Lung (tissue), 12 donors: ENCODE measurements around the gene NDUFS7. TPM values are rescaled to one million over a fixed set of nuclear protein-coding genes. Genes with fewer than 3 reads are reported as not detected.

Source experiments
- ATAC-seq: fragments of 200-7000 bp; cut with Tn5 transposase; one replicate; pipeline ENCODE4 v1.9.1; 2020; ENCODE audit warnings: moderate number of reproducible peaks; ENCODE audit not compliant: insufficient read depth, low FRiP score
- DNase-seq, 3 donors: peaks; one replicate each; pipeline ENCODE4 v3.0.0-alpha.2; 2013 to 2017
- H3K27ac ChIP-seq, 2 donors: one replicate each; pipeline ENCODE4 v1.5.1; 2013; ENCODE audit warnings: mild to moderate bottlenecking in 2 of 2, moderate library complexity in 2 of 2, control low read depth in 1 of 2, inconsistent platforms in 1 of 2, low read depth in 1 of 2, low read length in 1 of 2
- H3K27me3 ChIP-seq, 3 donors: one replicate each; pipeline ENCODE4 v1.5.1; 2013; ENCODE audit warnings: low read length in 2 of 3; ENCODE audit not compliant: control insufficient read depth in 3 of 3, insufficient read depth in 3 of 3
- H3K36me3 ChIP-seq, 4 donors: one replicate each; pipeline ENCODE4 v1.5.1; 2013; ENCODE audit warnings: low read length in 4 of 4, mild to moderate bottlenecking in 1 of 4, moderate library complexity in 1 of 4; ENCODE audit not compliant: control insufficient read depth in 4 of 4, insufficient read depth in 4 of 4
- H3K4me1 ChIP-seq, 5 donors: one replicate each; pipeline ENCODE4 v1.5.1; 2013; ENCODE audit warnings: low read length in 5 of 5, mild to moderate bottlenecking in 2 of 5, moderate library complexity in 1 of 5; ENCODE audit not compliant: control insufficient read depth in 5 of 5, insufficient read depth in 5 of 5
- H3K4me3 ChIP-seq: one replicate; pipeline ENCODE4 v1.5.1; 2013; ENCODE audit warnings: mild to moderate bottlenecking, control low read depth, moderate library complexity
- H3K9ac ChIP-seq, 2 donors: one replicate each; pipeline ENCODE4 v1.5.1; 2013; ENCODE audit warnings: low read length in 2 of 2, control low read depth in 1 of 2; ENCODE audit not compliant: insufficient read depth in 1 of 2
- H3K9me3 ChIP-seq, 4 donors: one replicate each; pipeline ENCODE4 v1.5.1; 2013; ENCODE audit warnings: low read length in 3 of 4, mild to moderate bottlenecking in 1 of 4, moderate library complexity in 1 of 4; ENCODE audit not compliant: control insufficient read depth in 4 of 4, insufficient read depth in 3 of 4
- CTCF ChIP-seq: IDR thresholded peaks from 2 replicates; pipeline ENCODE4 v1.5.1; 2012; ENCODE audit warnings: mild to moderate bottlenecking; ENCODE audit errors: control extremely low read depth, extremely low read depth
- WGBS, 2 donors: extraction: QIAGEN DNeasy Blood & Tissue Kit; methylation state at CpG; one replicate each; pipeline ENCODE4 v1.1.7; 2013; 5-methylcytosine and 5-hydroxymethylcytosine counted together
- polyA plus RNA-seq, 2 donors: library from polyadenylated mRNA; stranded (reverse); fragments of 200-250 nt; gene quantifications; one replicate each; pipeline ENCODE4 v1.2.1, GENCODE V29; 2013
- total RNA-seq, 2 donors: library from RNA; depleted of rRNA in 1 of 2; stranded (reverse); fragments of >200 nt in 1 of 2; gene quantifications; one replicate each; pipeline ENCODE4 v1.2.1, GENCODE V29; 2014 to 2021
- donor health status: control.
- donor health status: control.
- donor health status: Bipolar disorder and iron deficiency.
- donor health status: healthy.
- donor health status: DM: yes; HTN: yes; CAD: no.

NDUFS7 gene
- total and polyA plus RNA-seq, 4 donors = 33.4 to 133 (median 108) TPM

GRCh38 chr19:1366296-1366695 is 17.4 kb upstream of the NDUFS7 start:
- Histone ChIP-seq H3K9ac (no peak overlapping the region), H3K4me3 (no peak overlapping the region), H3K4me1 (peaks cover 0 to 16% (median 8%) of the 10 kb centered on the region in 5 donors), H3K9me3 (no peaks in the 10 kb centered on the region), H3K27ac (no peak overlapping the region), H3K27me3 (no peaks in the 10 kb centered on the region), H3K36me3 (peaks cover 11 to 57% (median 44%) of the 10 kb centered on the region in 4 donors)
- 95 to 97% methylated on average over 10 of the region's 10 CpGs for whole genome bisulfite sequencing, 2 donors
- no peak for TF ChIP-seq CTCF
- no peak for ATAC-seq
- DNase-seq = no peak

GRCh38 chr19:1366899-1367870 is 16.5 kb upstream of the NDUFS7 start:
- no peak overlapping the region for H3K9ac ChIP-seq
- no peaks in the 10 kb centered on the region for H3K27me3 ChIP-seq
- TF ChIP-seq CTCF = no peak
- H3K4me3 ChIP-seq = no peak overlapping the region
- no peak for ATAC-seq
- 54 to 69% methylated on average over 33 to 35 of the region's 35 CpGs for WGBS, 2 donors
- peaks cover 0 to 7% (median 0%) of the 10 kb centered on the region in 5 donors for H3K4me1 ChIP-seq
- H3K27ac ChIP-seq = peak overlapping the region in 1 of 2 donors; percentile 7
- DNase-seq = peak in 1 of 3 donors; percentile 65
- H3K9me3 ChIP-seq = no peaks in the 10 kb centered on the region
- peaks cover 11 to 58% (median 42%) of the 10 kb centered on the region in 4 donors for H3K36me3 ChIP-seq

GRCh38 chr19:1369214-1369805 is 14.4 kb upstream of the NDUFS7 start:
- TF ChIP-seq CTCF = no peak
- no peak overlapping the region for H3K27ac ChIP-seq
- H3K9ac ChIP-seq = no peak overlapping the region
- H3K4me1 ChIP-seq = peaks cover 0 to 9% (median 0%) of the 10 kb centered on the region in 5 donors
- no peak for DNase-seq
- H3K36me3 ChIP-seq = peaks cover 9 to 59% (median 34%) of the 10 kb centered on the region in 4 donors
- WGBS, 2 donors = 96 to 98% methylated on average over 18 of the region's 18 CpGs
- no peak overlapping the region for H3K4me3 ChIP-seq
- H3K9me3 ChIP-seq = no peaks in the 10 kb centered on the region
- no peak for ATAC-seq
- no peaks in the 10 kb centered on the region for H3K27me3 ChIP-seq
